IPS-NIHi11 (cell line): ENCODE measurements around the gene GPR39.

Experiments used
- DNase-seq: peaks from one replicate; pipeline ENCODE4 v3.0.0; 2012; ENCODE audit warnings: mixed read lengths, low spot score

The GPR39 gene

DNA sequence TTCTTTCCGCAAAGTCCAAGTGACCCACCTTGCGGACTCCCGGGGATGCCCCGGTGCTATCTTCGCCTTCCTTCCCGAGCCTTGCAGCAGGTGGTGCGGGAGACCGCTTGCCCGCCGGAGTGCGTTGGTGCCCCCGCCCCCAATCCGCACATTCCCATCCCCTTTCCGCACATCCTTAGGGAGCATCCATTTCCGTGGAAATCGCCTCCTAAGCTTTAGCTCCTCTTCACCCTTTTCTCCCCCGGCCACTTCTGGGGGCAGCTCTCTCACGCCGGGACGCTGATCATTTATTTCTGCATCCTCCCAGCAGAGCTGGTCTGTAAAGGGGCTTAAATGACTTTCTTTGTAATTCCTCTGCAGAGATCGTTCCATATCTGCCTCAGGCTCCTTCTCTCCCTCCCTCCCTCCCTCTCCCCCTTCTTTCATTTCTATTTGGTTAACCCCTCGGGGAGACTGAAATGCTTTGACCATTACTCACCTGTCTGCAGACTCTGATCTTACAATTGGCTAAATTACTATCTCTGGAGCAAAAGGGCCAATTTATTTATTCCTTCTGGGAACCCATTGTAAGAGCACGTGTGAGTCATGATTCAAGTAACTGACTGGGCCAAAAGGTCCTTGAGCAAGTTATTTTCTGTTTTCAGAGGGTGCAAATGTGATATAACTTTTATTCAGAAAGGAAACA is 254.7 kb downstream of the GPR39 start:
- DNase-seq, result peak; percentile 28

- no peak for DNase-seq
Observed at GRCh38 chr2:132676999-132677398, 260.4 kb downstream of the GPR39 start.

GRCh38 chr2:132677661-132678060 is 261.1 kb downstream of the GPR39 start:
- DNase-seq, result no peak

GRCh38 chr2:132678483-132678882 is 261.9 kb downstream of the GPR39 start:
- no peak for DNase-seq

DNA sequence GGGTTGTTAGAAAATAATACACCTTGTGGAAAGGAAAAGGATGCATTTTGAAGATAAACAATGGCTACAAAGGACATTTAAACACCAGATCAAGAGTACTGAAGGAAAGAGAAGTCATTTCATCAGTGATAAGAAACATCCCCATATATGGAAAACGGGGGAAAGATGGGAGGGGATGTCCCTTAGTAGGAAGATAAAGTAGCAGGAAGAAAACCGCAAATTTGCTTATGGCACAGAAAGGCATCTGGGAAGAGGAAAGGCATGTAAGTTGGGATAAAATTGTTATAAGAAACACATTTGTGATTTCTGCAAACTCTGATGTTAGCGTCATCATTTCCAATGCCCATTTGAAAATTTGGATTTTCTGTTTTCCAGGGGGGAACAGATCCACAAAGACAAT is 263.9 kb downstream of the GPR39 start:
- DNase-seq, result no peak

GRCh38 chr2:132681766-132682165 is 265.2 kb downstream of the GPR39 start:
- DNase-seq, result no peak

- no peak for DNase-seq
Observed at GRCh38 chr2:132690664-132691303, 274.2 kb downstream of the GPR39 start.

DNA sequence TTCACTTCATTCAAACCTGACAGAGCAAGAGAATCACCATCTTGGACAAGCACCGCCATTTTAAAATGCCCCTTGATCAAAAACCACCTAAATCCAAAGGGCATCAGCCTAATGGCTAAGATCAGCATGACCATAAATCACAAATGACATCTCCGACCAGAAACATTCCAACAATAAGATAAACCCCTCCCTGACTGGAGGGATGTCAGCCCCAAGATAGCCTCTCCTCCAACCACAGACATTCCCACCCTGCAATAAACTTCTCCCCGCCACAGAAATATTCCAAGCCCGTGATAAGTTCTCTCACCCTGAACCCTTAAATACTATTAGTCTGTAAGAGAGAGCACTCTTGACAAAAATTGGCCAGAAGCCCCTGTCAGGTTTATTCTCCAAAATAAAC is 275.0 kb downstream of the GPR39 start:
- DNase-seq, result no peak

- DNase-seq, result no peak
Observed at GRCh38 chr2:132692816-132693215, 276.2 kb downstream of the GPR39 start.
